Peyer's patch (tissue), 4 donors: ENCODE results near the gene ZNF280A. TPM values are rescaled to one million over a fixed set of nuclear protein-coding genes. Genes with fewer than 3 reads are reported as not detected.
"Not testable (repeated sequence)": the region's sequence is repeated elsewhere in the genome, so short reads cannot be mapped to it uniquely, and the experiment has no call there.

Experiments used
- DNase-seq, 3 donors: peaks; one replicate each; pipeline ENCODE4 v3.0.0-alpha.2; 2017 to 2019
- H3K27ac ChIP-seq, 4 donors: fragments of 200-600 bp; sonication (generic); one replicate each; pipeline ENCODE4 v1.5.1; 2016 to 2019
- H3K27me3 ChIP-seq, 2 donors: fragments of 200-600 bp; sonication (generic); one replicate each; pipeline ENCODE4 v1.5.1; 2019
- H3K36me3 ChIP-seq, 3 donors: fragments of 200-600 bp; sonication (generic); one replicate each; pipeline ENCODE4 v1.5.1; 2016 to 2019
- H3K4me1 ChIP-seq, 4 donors: fragments of 200-600 bp; sonication (generic); one replicate each; pipeline ENCODE4 v1.5.1; 2016 to 2019
- H3K4me3 ChIP-seq, 4 donors: fragments of 200-600 bp; sonication (generic); 1 replicate in 3 of 4; 2 replicates in 1 of 4; pipeline ENCODE4 v1.5.1; 2016 to 2019; ENCODE audit warnings: mild to moderate bottlenecking in 1 of 4
- H3K9me3 ChIP-seq, 4 donors: fragments of 200-600 bp; sonication (generic); one replicate each; pipeline ENCODE4 v1.5.1; 2016 to 2019; ENCODE audit warnings: mild to moderate bottlenecking in 1 of 4
- CTCF ChIP-seq, 6 experiments: fragments of 450-650 bp in 4 of 6; fragments of 200-600 bp in 2 of 6; sonication (generic) in 1 of 6; IDR thresholded peaks; one replicate each; pipeline ENCODE4 v1.5.1; 2017 to 2019; ENCODE audit warnings: antibody characterized with exemption in 6 of 6, mild to moderate bottlenecking in 3 of 6, moderate library complexity in 1 of 6
- POLR2A ChIP-seq, 2 donors: fragments of 450-650 bp; IDR thresholded peaks; one replicate each; pipeline ENCODE4 v1.5.1; 2017; ENCODE audit warnings: antibody characterized with exemption in 2 of 2, mild to moderate bottlenecking in 2 of 2, moderate library complexity in 2 of 2
- total RNA-seq, 4 donors: library from RNA; depleted of rRNA; stranded (reverse); fragments of >200 nt; gene quantifications; one replicate each; pipeline ENCODE4 v1.1.0, GENCODE V29; 2016

The ZNF280A gene
- total RNA-seq, 4 donors from 2014 or later = not detected

GRCh38 chr22:22506736-22507135 is 13.3 kb downstream of the ZNF280A start:
- DNase-seq = no peak
- Histone ChIP-seq H3K4me1 (peaks cover 0 to 11% (median 0%) of the 10 kb centered on the region in 4 donors), H3K4me3 (no peak overlapping the region), H3K27me3 (no peaks in the 10 kb centered on the region), H3K9me3 (peaks cover 0 to 8% (median 0%) of the 10 kb centered on the region in 4 donors), H3K27ac (no peak overlapping the region), H3K36me3 (no peaks in the 10 kb centered on the region)
- TF ChIP-seq CTCF (IDR thresholded peaks at IDR 0.05) (no peak), POLR2A (IDR thresholded peaks at IDR 0.05) (no peak)

- DNase-seq = no peak
- TF ChIP-seq POLR2A (IDR thresholded peaks at IDR 0.05) (no peak), CTCF (IDR thresholded peaks at IDR 0.05) (no peak)
- H3K27me3 ChIP-seq = no peaks in the 10 kb centered on the region
Measured at GRCh38 chr22:22498267-22498666, 21.8 kb downstream of the ZNF280A start.

GRCh38 chr22:22491589-22491988 is 28.5 kb downstream of the ZNF280A start:
- not testable (repeated sequence) for H3K4me3 ChIP-seq, DNase-seq, H3K9me3 ChIP-seq, H3K4me1 ChIP-seq, H3K36me3 ChIP-seq, H3K27me3 ChIP-seq, H3K27ac ChIP-seq

More at GRCh38 chr22:22498267-22498666, 21.8 kb downstream of the ZNF280A start:
- no peaks in the 10 kb centered on the region for H3K36me3 ChIP-seq
- H3K27ac ChIP-seq = no peak overlapping the region
- no peaks in the 10 kb centered on the region for H3K9me3 ChIP-seq
- no peaks in the 10 kb centered on the region for H3K4me1 ChIP-seq
- H3K4me3 ChIP-seq = no peak overlapping the region

- H3K4me1 ChIP-seq = no peaks in the 10 kb centered on the region
- no peaks in the 10 kb centered on the region for H3K27me3 ChIP-seq
- no peak overlapping the region for H3K27ac ChIP-seq
- H3K36me3 ChIP-seq = no peaks in the 10 kb centered on the region
- no peaks in the 10 kb centered on the region for H3K9me3 ChIP-seq
- no peak for TF ChIP-seq POLR2A (IDR thresholded peaks at IDR 0.05)
- no peak for TF ChIP-seq CTCF (IDR thresholded peaks at IDR 0.05)
- H3K4me3 ChIP-seq = no peak overlapping the region
- DNase-seq = no peak
Measured at GRCh38 chr22:22488736-22489135, 31.3 kb downstream of the ZNF280A start.

GRCh38 chr22:22487869-22488597 is 32.0 kb downstream of the ZNF280A start:
- Histone ChIP-seq H3K4me1 (no peaks in the 10 kb centered on the region), H3K36me3 (no peaks in the 10 kb centered on the region), H3K4me3 (no peak overlapping the region), H3K9me3 (no peaks in the 10 kb centered on the region), H3K27ac (no peak overlapping the region), H3K27me3 (no peaks in the 10 kb centered on the region)
- TF ChIP-seq POLR2A (IDR thresholded peaks at IDR 0.05) = no peak
- DNase-seq = no peak

- no peaks in the 10 kb centered on the region for H3K4me1 ChIP-seq
- DNase-seq = no peak
- H3K27ac ChIP-seq = no peak overlapping the region
- TF ChIP-seq POLR2A (IDR thresholded peaks at IDR 0.05) (no peak), CTCF (IDR thresholded peaks at IDR 0.05) (no peak)
- no peak overlapping the region for H3K4me3 ChIP-seq
- H3K9me3 ChIP-seq = no peaks in the 10 kb centered on the region
- no peaks in the 10 kb centered on the region for H3K36me3 ChIP-seq
- H3K27me3 ChIP-seq = no peaks in the 10 kb centered on the region
Measured at GRCh38 chr22:22487059-22487458, 33.0 kb downstream of the ZNF280A start.
